Colonic mucosa (tissue), 4 donors: ENCODE data around the gene RASGRP1. TPM values are rescaled to one million over a fixed set of nuclear protein-coding genes. Genes with fewer than 3 reads are reported as not detected.
A peak's percentile ranks its signal among the peaks of the same experiment; 100 is the strongest.

Experiments
- DNase-seq: peaks from one replicate; pipeline ENCODE4 v3.0.0-alpha.2; 2020
- H3K27ac ChIP-seq: fragments of 200-600 bp; one replicate; pipeline ENCODE4 v1.8.0; 2021
- H3K27me3 ChIP-seq: fragments of 200-600 bp; one replicate; pipeline ENCODE4 v1.8.0; 2021
- H3K36me3 ChIP-seq: fragments of 200-600 bp; one replicate; pipeline ENCODE4 v1.8.0; 2021
- H3K4me1 ChIP-seq: fragments of 200-600 bp; one replicate; pipeline ENCODE4 v1.8.0; 2021; ENCODE audit warnings: mild to moderate bottlenecking
- H3K4me3 ChIP-seq: fragments of 200-600 bp; one replicate; pipeline ENCODE4 v1.8.0; 2021
- H3K9ac ChIP-seq, 2 donors: one replicate each; pipeline ENCODE4 v1.7.0; 2013; ENCODE audit warnings: control low read depth in 2 of 2, low read depth in 2 of 2, low read length in 2 of 2
- H3K9me3 ChIP-seq: fragments of 200-600 bp; one replicate; pipeline ENCODE4 v1.8.0; 2021
- intact Hi-C: fragments of 100-400 bp; cut with DNase I; formaldehyde crosslinking; loops from one replicate; pipeline ENCODE4 v1.14.1; 2022
- total RNA-seq, 2 donors: library from RNA; stranded (reverse); fragmentation: NEBNext Ultra II Directional in 1 of 2; extraction: Animal tissue kit (Norgen Biotek cat#: 25700) in 1 of 2; gene quantifications; one replicate each; pipeline ENCODE4 v1.2.1, GENCODE V29; 2021
- TF ChIP-seq, protein P1 (sequence below): fragments of 200-600 bp; IDR thresholded peaks from one replicate; pipeline ENCODE4 v1.8.0; 2022; ENCODE audit warnings: antibody characterized with exemption, mild to moderate bottlenecking
- donor health status: healthy.
- donor health status: DM: no; HTN: no; CAD: no.
- donor health status: DM: no; HTN: no; CAD: no.

RASGRP1 gene
- total RNA-seq, 2 donors from 2014 or later: 0.96 to 1.5 TPM

DNA sequence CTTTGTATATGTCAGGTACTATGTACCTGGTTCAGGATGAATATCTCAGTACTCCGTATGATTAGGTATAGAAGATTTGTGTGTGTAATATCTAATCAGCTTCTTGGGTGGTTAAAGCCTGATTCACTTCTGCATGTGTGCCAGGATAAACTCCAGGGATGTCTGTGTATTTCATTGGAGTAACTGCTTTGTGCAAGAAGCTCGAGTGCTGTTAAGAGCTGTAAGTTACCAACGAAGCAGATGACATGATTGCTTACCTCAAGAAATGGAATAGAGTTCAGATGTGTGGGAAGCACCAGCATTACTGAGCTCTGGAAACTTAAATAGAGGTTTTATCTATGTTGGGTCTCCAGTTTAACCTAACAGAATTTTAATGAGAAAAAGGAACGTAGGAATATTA is 87.0 kb downstream of the RASGRP1 start:
- H3K9ac ChIP-seq: no peak overlapping the region
- intact Hi-C loops: loop anchor here (5.0 to 10.0 kb wide), 2 partner anchors 85 to 207 kb away; partner anchors contain the start of gene RASGRP1
- H3K4me1 ChIP-seq: peaks cover 6% of the 10 kb centered on the region
- H3K27me3 ChIP-seq: no peaks in the 10 kb centered on the region
- no peaks in the 10 kb centered on the region for H3K9me3 ChIP-seq
- H3K4me3 ChIP-seq: no peak overlapping the region
- H3K36me3 ChIP-seq: no peaks in the 10 kb centered on the region
- no peak overlapping the region for H3K27ac ChIP-seq
- no peak for DNase-seq
- TF ChIP-seq, protein P1, sequence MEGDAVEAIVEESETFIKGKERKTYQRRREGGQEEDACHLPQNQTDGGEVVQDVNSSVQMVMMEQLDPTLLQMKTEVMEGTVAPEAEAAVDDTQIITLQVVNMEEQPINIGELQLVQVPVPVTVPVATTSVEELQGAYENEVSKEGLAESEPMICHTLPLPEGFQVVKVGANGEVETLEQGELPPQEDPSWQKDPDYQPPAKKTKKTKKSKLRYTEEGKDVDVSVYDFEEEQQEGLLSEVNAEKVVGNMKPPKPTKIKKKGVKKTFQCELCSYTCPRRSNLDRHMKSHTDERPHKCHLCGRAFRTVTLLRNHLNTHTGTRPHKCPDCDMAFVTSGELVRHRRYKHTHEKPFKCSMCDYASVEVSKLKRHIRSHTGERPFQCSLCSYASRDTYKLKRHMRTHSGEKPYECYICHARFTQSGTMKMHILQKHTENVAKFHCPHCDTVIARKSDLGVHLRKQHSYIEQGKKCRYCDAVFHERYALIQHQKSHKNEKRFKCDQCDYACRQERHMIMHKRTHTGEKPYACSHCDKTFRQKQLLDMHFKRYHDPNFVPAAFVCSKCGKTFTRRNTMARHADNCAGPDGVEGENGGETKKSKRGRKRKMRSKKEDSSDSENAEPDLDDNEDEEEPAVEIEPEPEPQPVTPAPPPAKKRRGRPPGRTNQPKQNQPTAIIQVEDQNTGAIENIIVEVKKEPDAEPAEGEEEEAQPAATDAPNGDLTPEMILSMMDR: no peak

DNA sequence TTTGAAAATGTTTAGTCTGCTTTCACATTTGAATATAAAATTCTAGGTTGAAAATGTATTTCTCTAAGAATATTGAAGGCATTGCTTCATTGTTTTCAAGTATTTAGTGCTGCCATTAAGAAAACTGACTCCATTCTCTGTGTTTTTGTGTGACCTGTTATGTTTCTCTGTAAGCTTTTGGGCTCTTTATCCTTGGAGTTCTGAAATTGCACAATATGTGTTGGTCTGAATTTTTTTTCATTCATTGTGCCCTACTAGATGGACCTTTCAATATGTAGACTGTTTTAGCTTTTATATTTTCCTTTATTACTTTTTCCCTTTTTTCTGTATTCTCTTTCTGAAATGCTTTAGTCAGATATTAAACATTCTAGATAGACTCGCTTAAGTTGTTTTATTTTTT is 88.5 kb downstream of the RASGRP1 start:
- Histone ChIP-seq H3K9ac (no peak overlapping the region), H3K4me1 (no peaks in the 10 kb centered on the region), H3K9me3 (no peaks in the 10 kb centered on the region), H3K27ac (no peak overlapping the region), H3K27me3 (no peaks in the 10 kb centered on the region), H3K4me3 (no peak overlapping the region), H3K36me3 (no peaks in the 10 kb centered on the region)
- DNase-seq: no peak
- TF ChIP-seq, protein P1: no peak
- intact Hi-C loops: loop anchor here (5.0 to 10.0 kb wide), 2 partner anchors 86 to 209 kb away; partner anchors contain the start of gene RASGRP1

DNA sequence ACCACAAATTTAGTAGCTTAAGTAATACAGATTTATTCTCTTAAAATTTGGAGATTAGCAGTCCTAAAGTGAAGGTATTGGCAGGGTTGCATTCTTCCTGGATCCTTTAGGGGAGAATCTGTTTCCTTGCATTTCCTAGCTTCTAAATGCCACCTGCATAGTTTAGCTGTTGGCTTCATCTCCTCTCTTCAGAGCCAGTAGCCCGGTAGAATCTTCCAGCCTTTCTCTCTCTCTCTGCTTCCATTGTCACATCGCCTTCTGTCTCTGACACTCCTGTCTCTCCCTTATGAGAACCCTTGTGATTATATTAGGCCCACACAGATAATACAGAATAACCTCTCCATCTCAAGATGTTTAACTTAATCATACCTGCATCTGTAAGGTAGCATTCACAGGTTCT is 89.3 kb downstream of the RASGRP1 start:
- intact Hi-C loops: loop anchor here (5.0 to 10.0 kb wide), 2 partner anchors 87 to 209 kb away; partner anchors contain the start of gene RASGRP1
- TF ChIP-seq, protein P1: no peak
- H3K36me3 ChIP-seq: no peaks in the 10 kb centered on the region
- H3K4me1 ChIP-seq: no peaks in the 10 kb centered on the region
- no peaks in the 10 kb centered on the region for H3K27me3 ChIP-seq
- H3K9ac ChIP-seq: no peak overlapping the region
- no peak for DNase-seq
- no peaks in the 10 kb centered on the region for H3K9me3 ChIP-seq
- no peak overlapping the region for H3K4me3 ChIP-seq
- H3K27ac ChIP-seq: no peak overlapping the region

DNA sequence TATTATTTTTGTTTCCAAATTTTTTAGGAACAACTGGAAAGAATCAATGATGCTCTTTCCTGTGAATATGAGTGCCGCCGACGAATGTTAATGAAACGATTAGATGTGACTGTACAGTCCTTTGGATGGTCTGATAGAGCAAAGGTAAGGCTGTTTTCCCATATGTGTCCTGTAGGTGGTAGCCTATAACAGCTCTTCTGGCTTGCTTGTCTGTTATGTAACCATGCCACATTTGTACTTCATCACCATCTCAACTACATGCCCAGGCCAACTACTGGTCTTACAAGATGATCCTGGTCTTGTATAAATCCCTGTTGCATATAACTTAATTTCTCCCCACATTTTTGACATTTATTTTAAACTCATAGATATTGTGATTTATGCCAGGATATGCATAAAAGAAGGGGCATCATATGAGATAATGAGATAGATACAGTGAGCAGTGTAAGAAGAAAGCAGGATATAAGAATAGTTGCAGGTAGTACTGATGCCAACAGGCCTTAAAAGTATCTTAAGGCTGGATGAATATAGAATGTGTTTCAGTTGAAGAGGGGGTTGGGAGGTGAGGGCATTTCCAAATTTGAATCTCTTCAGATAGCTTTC is 90.4 kb downstream of the RASGRP1 start:
- H3K4me1 ChIP-seq: no peaks in the 10 kb centered on the region
- no peaks in the 10 kb centered on the region for H3K9me3 ChIP-seq
- no peaks in the 10 kb centered on the region for H3K27me3 ChIP-seq
- H3K9ac ChIP-seq: no peak overlapping the region
- no peak overlapping the region for H3K27ac ChIP-seq
- TF ChIP-seq, protein P1: peak; percentile 60
- no peaks in the 10 kb centered on the region for H3K36me3 ChIP-seq
- H3K4me3 ChIP-seq: no peak overlapping the region
- peak; percentile 40 for DNase-seq
- intact Hi-C loops: loop anchor here (10.0 kb wide), 1 partner anchor 211 kb away; no protein-coding TSS in a partner anchor

DNA sequence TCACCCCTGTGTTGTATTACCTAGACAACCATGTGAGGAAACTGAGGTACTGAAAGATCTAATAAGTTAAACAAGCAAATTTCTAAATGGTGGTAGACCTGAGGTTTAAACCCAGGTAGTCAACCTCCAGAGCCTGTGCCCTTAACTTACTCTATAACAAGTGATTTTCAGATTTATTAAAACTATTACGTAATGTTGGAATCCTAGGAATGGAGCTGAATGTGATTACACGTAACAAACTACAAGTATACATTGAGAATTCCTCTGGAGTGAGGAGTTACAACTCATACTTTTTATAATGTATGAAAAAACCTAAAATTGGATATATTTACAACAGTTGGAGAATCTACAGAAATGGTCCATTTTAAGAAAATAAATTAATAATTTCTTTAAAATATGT is 92.6 kb downstream of the RASGRP1 start:
- Histone ChIP-seq H3K9ac (no peak overlapping the region), H3K4me3 (no peak overlapping the region), H3K27ac (no peak overlapping the region), H3K4me1 (no peaks in the 10 kb centered on the region), H3K36me3 (no peaks in the 10 kb centered on the region), H3K9me3 (no peaks in the 10 kb centered on the region), H3K27me3 (no peaks in the 10 kb centered on the region)
- TF ChIP-seq, protein P1: no peak
- intact Hi-C loops: loop anchor here (10.0 kb wide), 1 partner anchor 213 kb away; no protein-coding TSS in a partner anchor
- no peak for DNase-seq
